ENCODE measurements around the gene SH3RF3.
A peak's percentile ranks its signal among the peaks of the same experiment; 100 is the strongest.
"Not testable (repeated sequence)": the region's sequence is repeated elsewhere in the genome, so short reads cannot be mapped to it uniquely, and the experiment has no call there.

The SH3RF3 gene

DNA sequence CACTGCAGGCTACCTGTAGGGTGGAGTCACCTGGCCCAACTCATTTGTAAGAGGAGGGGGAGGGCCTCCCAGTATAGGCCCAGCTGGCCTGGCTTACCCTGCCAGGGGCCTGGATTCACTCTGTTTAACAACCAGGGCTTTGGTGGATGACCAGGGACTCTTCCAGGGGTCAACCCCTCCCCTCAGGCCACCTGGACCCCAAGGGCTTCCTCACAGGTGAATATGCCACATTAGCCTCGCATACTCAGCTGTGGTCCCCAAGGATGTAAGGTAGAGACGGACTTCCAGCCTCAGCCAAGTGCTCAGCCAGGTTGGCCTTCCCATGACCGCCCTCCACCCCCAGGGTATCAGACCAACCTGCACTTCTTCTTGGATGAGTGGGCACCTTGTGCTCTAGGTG, 8.8 kb upstream of the SH3RF3 start:
- no peak for DNase-seq

DNA sequence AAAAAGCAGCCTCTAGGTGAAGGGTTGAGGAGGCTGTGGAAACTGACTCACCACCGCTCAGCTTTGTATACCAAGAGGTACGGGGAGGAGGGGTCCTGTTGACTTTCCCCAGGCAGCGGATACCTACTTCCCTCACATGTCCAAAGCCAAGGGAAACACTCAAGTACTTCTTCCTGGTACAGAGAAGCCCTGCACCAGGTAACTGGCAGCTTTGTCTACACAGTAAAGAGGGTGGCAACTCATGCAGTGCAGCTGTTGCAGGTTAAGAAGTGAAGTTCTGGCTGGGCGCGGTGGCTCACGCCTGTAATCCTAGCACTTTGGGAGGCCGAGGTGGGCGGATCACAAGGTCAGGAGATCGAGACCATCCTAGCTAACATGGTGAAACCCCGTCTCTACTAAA, 8.3 kb upstream of the SH3RF3 start:
- DNase-seq = not testable (repeated sequence)

DNA sequence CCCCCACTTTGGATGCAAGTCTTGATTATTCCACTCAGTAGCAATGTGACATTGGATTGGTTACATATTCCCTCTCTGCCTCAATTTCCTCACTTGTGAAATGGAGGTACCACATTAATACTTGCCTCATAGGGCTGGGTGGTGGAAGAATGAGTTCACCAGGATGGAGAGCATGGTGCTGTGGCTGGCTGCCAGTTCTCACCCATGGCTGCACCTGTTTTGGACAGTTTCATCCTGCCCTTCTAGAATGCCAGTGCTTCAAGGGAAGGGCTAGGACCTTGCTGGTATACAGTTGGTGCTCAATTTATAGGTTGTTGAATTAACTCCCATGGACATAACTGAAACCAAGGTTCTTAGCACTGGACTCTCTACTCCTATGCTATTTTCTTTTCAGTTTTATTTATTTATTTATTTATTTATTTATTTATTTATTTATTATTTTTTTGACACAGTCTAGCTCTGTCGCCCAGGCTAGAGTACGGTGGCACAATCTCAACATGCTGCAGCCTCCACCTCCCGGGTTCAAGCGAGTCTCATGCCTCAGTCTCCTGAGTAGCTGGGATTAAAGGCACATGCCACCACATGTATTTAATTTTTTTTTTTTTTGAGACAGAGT, 5.3 kb upstream of the SH3RF3 start:
- DNase-seq = no peak

DNA sequence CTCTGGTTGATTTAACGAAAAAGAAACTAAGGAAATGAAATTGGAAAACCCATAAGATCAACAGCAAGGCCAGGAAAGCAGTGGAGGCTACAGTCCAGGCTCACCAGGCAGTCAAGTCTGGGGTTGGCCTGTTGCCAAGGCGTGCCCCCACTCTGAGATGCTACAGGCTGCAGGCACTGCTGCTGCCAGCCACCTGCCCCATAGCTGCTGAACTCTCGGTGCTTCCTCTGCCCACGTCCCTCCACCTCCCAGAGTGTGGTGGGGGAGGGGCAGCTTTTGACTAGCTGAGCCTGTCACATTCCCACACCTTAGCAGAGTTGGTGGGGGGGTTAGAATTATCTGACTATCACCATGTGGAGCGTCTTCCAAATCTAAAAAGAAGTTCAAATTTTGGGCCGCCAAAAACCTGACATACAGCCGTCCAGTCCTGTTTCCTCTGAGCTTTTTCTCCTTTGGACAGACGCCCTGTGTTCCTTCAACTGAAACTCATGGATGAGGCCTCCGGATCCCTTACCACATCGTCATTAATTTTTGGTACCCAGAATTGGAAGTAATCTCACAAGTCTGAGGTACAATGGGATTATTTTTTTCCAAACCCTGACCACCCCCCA, 3.9 kb upstream of the SH3RF3 start:
- no peak for DNase-seq

DNA sequence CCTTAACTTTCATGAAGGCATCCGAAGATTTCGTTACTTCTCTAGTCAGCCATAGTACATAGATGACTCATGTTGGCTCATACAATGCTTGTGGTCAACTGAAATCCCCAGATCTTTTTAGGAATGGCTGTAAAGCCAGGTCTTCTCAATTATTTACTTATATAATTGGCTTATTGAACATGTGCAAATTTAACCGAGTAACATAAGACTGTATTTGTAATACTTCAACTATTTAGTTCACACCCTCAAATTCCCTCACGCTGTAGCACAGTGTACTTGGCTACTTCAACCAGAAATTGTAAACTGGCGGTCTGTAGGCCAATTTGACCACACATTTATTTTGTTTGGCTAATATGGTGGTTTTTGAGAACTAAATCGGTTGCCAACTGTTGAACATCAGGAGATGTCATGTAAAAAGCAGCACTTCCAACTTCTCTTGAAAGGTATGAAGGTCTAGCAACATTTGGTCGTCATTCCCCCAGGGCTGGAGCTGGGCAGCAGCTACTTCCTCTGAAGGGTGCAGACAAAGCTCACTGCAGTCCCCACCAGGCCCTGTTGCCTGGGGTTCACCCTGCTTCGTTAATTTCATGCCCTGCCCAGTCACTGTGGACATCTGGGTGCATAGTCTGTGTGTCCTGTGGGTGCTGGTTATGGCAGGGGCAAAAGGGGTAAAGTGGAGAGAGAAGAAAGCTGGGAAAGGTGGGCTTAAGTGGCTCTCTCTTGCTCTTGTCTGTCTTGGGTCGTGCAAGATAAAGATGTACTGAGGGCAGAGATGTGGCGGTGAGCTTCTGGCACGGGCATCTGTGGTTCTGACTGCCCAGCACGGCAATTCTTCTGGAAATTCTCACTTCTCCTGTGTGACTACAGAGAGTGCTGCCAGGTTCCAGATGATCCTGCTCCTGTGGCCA, 3.2 kb upstream of the SH3RF3 start:
- DNase-seq = no peak

DNA sequence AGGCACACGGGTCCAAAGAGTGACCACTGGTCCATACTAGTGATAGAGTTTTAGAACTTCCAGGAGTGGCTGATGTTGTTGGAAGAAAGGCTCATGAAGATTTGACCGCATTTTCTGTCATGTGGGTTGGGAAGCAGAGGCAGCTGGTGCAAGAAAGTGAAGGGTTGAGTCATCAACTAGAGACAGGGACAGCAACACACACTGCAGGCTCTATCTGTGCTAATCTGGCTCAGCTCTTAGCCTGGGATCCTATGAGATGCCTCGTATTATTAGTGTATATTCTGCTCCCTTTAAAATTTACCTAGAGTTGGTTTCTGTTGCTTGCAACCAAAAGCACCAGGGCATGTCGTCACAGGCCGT, 2.5 kb upstream of the SH3RF3 start:
- DNase-seq = no peak

DNA sequence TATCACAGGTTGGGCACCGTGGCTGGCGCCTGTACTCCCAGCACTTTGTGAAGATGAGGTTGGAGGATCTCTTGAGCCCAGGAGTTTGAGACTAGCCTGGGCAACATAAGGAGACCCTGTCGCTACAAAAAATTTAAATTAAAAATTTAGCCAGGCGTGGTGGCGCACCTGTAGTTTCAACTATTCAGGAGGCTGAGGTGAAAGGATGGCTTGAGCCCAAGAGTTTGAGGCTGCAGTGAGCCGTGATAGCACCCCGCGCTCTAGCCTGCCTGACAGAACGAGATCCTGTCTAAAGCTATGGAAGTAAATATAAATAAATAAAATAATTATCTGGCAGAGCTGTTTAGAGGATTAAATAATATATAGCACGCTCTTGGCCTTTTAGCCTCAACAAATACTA, 1.4 kb upstream of the SH3RF3 start:
- DNase-seq = no peak

DNA sequence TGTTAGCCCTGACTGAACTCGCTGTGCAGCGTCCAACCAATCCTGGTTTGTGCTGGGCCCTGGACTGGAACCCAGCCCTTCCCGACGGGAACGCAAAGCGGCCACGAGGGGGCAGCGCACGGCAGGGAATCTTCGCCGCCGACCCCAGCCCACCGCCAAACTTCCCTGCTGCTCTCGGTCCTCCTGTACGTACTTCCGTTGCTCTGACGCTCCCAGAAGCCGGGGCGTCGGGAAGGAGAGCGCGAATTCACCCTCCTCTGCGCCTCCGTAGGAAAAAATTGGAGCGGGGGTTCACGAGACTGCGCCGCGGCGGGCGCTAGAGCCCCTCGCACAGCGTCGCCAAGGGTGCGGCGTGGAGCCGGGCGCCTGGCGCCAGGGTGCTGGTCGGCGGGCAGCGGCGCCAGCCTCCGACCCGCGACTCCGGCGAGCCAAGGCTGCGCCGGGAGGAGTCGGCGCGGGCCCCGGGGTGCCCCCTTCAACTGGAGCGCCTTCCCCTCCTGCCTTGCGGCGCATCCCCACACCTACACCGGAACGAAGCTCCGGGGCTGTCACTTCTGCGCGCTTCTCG, 873 bp upstream of the SH3RF3 start:
- peak; percentile 30 for DNase-seq

DNA sequence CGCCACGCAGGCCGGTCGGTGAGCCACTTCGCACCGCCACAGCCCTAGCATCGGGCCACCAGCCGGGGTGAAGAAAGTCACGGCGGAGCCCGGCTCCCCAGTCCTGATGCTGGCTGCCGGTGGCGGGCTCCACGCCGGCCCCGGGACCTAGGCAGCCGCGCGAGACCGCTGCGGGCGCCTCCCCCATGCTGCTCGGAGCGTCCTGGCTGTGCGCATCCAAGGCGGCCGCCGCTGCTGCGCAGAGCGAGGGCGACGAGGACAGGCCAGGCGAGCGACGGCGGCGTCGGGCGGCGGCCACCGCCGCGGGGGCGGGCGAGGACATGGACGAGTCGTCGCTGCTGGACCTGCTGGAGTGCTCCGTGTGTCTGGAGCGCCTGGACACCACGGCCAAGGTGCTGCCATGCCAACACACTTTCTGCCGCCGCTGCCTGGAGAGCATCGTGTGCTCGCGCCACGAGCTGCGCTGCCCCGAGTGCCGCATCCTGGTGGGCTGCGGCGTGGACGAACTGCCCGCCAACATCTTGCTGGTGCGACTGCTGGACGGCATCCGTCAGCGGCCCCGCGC, 433 bp downstream of the SH3RF3 start:
- DNase-seq = no peak

DNA sequence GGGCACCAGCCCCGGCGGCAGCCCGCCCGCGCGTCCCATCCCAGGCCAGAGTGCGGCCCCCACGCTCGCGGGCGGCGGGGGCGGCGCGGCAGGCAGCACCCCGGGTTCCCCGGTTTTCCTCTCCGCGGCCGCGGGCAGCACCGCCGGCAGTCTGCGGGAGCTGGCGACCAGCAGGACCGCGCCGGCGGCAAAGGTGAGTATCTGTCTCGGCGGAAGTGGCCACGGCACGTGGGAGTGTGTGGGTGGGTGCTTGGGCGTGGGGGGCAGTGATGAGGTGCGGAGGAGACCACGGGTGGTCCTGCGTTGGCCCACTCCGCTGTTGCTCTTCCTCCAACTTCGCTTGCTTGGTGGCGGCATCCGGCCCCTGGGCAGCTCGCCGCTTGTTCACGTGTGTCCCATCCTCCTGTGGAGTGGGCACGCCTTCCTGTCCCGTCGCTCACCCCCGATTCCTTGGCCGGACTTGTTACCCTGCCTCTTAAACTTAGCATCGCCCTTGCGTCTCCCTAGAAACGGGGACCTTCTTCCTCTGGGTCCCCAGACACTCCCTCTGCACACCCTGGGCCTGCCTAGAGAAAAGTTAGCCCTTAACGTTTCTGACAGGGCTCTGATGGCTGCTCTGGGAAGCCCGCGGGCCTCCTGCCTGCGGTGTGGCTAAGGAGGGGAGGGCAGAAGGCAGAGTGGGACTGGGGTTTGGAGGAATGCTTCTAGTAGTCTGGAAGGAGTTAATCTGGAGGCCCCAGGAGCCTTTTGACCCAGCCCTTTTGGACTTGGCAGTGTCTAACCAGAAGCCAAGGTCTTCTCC, 1.1 kb downstream of the SH3RF3 start:
- no peak for DNase-seq

DNA sequence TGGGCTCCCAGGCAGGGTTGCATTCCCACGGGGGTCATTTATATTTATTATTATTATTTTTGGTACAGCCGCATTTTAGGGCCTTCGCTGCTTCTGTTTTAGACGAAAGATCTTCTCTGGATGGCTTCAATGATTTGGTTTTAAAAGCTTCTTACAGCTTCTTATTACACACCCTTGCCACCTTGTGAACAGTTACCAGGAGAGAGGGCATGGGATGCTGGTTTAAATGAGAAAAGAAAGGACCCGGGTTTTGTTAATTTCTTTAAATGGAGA, 1.7 kb downstream of the SH3RF3 start:
- no peak for DNase-seq

DNA sequence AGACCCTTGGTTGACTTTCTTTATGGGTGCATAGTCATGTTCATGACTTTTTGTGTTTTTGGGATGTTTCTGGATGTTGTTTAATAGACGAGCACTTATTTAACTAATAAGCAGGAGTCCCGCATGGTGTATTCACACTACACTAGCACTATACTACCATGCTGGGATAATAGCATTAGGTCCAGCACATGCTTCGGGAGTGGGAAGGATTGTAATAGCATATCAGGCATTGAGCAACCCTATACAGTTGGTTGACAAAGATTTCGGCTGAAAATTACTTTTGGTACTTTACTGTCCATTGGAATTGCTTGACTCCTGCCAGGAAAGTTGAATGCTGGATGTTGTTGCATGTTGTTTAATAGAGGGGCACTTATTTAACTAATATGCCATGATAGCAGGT, 2.8 kb downstream of the SH3RF3 start:
- no peak for DNase-seq

DNA sequence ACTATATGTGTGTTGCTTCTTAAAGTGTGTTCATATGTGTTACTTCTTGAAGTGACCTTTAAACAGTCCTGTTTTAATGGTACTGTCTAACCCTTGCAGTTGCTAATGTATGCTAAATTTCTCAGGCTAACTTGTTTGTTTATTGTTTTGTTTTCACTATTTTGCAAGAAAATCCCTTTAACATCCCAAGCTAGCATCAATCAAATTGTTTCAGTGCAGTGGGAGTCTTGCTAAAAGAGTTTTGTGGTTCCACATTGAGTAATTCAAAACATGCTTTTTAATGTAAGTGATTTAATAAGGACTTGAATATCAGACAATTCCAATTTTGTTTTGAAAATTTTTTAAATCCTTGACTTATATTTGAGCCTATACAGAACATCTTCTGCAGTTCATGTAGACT, 3.6 kb downstream of the SH3RF3 start:
- DNase-seq = no peak

DNA sequence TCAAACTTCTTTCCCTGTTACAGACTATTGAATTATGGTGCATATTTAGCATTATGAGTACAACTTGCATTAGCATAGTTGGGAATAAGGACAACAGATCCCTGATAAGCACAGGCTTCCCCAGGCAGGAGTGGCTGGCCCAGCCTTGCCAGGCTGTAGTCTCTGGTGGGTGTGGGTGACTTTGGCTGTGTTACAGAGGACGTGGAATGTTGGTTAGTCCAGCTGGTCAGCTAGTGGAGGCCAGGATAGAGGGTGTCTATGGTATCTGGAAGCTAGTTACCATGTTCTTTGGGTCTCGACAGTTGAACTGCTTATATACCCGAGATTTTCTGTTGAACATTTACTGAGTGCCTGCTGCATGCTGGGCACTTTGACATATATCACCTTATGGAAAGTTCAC, 4.7 kb downstream of the SH3RF3 start:
- no peak for DNase-seq

DNA sequence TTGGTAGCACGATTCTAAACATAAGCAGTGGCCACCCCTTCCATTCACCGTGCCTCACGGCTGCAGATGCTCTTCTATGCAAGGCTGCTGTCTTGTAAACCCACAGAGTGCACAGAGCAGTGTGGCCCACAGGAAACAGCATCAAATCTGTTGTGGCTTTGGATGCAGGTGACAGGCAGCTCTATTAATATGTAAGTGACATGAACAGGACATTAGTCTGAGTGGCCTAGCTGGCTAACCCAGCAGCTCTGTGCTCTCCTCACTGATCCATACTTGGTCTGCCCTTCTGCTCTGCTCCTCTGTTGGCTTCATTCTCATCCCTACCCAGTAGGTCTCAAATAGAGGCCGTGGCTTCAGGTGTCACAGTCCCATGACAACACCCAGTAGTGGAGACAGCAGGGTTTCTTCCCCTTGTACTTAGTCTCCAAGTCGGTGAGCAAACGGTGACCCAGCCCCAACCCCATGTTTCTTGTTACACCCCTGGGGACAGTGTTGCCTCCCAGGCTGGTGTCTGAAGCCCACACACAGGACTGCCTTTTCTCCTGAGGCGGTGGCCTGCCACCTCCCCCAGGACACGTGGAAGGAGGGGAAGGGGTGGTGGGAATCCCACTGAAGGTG, 5.8 kb downstream of the SH3RF3 start:
- DNase-seq = no peak

DNA sequence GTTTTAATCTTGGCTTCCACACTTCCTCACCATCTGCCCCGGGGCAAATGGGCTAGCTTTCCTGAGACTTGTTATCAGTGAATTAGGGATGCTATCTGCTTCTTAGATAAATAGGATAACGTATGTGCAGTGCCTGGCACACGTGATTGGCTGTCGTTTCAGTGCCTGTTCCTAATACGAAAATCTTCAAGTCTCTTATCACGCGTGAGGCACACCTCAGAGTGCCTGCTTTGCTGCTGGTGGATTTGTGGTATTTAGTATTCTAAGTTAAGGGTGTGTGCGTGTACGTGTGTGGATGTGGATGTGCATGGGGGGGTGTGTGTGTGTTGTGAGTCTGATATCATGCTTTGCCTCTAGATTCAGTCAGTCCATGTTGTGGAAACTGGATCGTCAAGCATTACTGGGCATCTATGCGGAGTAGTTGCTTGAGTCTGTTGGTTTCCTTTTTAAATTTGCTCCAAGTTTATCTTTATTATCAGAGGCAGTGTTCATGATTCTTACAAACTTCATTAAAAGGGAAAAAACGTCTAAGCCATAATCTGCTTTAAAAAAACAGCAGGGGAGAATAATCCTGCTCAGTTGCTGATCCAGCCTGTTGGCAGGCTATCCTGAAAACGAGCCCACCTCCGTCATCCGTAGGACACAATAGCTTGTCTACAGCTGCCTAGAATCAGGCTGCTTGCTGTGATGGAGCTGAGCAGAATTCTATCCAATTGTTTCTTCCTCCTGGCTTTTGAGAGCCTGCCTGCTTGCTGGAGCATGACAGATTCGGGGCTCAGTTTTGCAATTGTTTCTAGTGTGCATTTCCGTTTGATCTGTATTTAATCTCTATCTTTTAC, 6.6 kb downstream of the SH3RF3 start:
- no peak for DNase-seq

DNA sequence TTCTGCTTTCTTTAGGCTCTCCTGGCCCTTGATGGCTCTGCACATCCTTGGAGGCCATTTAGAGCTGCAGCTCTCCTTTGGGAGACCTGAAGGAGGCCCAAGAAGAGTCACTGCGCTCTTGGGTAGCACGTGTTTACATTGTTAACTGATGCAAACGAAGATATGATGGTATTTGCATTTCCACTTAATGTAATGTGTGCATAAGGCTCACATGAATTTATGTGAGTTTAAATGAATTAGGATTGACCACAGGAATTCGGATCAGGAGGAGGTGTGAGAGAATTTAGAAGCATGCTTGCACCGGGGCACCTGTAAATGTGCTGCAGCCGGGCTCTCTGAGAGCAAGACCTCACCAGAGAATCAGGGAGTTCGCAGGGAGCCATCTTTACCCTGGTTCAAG, 7.5 kb downstream of the SH3RF3 start:
- DNase-seq = no peak

DNA sequence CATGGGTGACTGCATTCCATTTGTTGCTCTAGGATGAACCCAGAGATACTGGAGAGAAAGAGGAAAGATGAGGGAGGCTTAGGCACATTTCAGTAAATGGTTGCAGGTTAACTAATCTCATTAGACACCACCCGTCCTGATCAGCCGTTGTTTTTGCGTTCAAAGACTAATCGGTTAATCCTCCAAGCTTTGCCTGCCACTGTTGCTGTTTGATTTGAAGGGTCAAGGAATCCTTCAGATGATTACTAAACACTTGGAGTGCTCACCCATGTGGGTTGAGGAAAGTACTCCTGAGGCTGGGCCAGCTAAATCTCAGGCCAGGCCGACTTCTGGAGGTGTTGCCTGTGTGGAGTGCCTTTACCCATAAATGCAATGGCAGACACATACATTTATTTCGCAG, 8.6 kb downstream of the SH3RF3 start:
- no peak for DNase-seq

DNA sequence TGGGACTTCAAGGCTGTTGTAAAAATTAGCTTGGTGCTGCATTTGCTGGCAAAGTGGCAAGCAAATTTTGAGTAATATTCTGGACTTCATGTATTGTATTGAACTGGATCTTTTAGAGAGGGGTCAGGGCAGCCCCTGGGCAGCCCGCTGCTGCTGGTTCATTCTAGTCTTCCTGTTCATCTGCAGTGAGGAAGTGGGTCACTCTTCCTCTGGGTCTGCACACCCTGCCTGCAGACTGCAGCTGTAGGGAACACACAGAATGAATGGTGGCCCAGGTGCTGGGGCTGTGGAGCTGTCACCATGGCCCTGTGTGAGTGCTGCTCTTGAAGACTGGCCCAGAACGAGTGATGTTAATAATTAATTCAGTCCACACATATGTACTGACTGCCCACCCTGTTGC, 9.4 kb downstream of the SH3RF3 start:
- no peak for DNase-seq

DNA sequence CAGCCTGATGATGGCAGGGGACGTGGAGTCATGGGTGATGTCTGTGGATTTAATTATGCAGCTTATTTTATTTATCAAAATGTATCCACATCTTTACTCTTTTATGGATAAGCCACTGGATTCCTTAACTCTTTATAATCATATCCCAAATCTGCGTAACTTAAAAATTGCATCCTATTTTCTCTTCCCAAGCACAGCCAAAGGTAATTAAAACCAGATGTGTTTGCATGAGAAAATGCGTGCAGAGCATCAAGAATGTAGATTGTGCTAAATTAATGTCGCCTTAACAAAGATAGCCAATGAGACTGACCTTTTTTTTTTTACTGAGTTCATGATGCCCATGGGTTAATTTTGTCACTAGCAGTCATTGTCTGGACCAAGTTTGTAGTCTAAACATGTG, 10.0 kb downstream of the SH3RF3 start:
- DNase-seq = no peak

DNA sequence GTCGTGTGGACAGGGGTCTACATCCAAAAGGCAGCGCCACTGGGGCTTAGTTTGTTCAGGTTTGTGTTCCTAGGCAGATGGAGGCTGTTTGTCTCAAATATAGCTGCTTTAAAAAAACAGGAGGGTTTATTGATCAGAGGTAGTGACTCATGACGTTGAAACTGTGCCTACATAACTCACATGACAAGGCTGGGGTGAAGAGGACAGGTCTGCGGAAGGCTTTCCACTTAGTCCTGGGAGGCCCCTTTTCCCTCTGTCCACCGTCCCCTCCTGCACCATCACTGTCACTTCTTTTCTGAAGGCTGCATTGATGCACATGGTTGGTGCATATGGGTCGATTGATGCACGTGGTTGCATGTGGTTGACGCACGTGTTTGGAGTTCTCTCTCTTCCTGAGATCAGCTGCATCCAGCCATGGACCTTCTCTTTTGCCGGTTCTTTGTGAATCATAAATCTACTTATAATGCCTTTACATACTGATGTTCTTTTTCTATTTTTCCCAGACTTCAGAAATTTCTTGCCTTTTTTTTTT, 10.9 kb downstream of the SH3RF3 start:
- DNase-seq = no peak
